GM12878 (cell line): ENCODE results near the gene PHEX. TPM values are rescaled to one million over a fixed set of nuclear protein-coding genes. Genes with fewer than 3 reads are reported as not detected.

Source experiments
- ATAC-seq: fragments of 200-7000 bp; cut with Tn5 transposase; 3 replicates; pipeline ENCODE4 v1.9.1; 2020; ENCODE audit warnings: mild to moderate bottlenecking, moderate library complexity
- BruUV-seq: library from RNA; stranded (reverse); fragments of 400-500 nt; replicated peaks from 2 replicates; lab custom pipeline; 2021; lab: Mats Ljungman, UMichigan
- CTCF ChIA-PET: fragments of 300-600 bp; sonication (Branson Sonifier 250); formaldehyde crosslinking; extraction: SDS; loops from one replicate; lab custom pipeline; 2021; ENCODE audit warnings: inconsistent platforms; lab: Yijun Ruan, JAX
- POLR2A ChIA-PET: fragments of 350-600 bp; formaldehyde crosslinking; extraction: SDS; loops from one replicate; lab custom pipeline; 2021; ENCODE audit warnings: inconsistent platforms; lab: Charles Lee
- RAD21 ChIA-PET: fragments of 300-600 bp; sonication (Branson Sonifier 250); formaldehyde crosslinking; loops from one replicate; lab custom pipeline; 2023; ENCODE audit warnings: antibody characterized with exemption; ENCODE audit not compliant: unreplicated experiment; lab: Charles Lee
- SMC1A ChIA-PET: fragments of 300-600 bp; sonication (Branson Sonifier 250); formaldehyde crosslinking; loops from one replicate; lab custom pipeline; 2023; ENCODE audit not compliant: unreplicated experiment, uncharacterized antibody; lab: Charles Lee
- DNase-seq: peaks from one replicate; pipeline ENCODE4 v3.0.0-alpha.2; 2011; ENCODE audit warnings: low read depth, low spot score
- FAIRE-seq: peaks from 3 replicates; lab custom pipeline; 2011; peaks lifted over from hg19 to GRCh38; lab: Jason Lieb, UNC
- H2AFZ ChIP-seq: 2 replicates; pipeline ENCODE4 v1.6.0; 2011; ENCODE audit warnings: low read depth, low read length, control low read depth; ENCODE audit not compliant: control insufficient read depth
- H3K27ac ChIP-seq: 2 replicates; pipeline ENCODE4 v1.5.1; 2011; ENCODE audit warnings: control low read depth; ENCODE audit not compliant: control insufficient read depth, insufficient read depth
- H3K27me3 ChIP-seq, 2 experiments: replicated peaks in 1 of 2; 2 replicates each; pipeline versions ENCODE4 v1.6.0 to v1.6.1; 2011; ENCODE audit warnings: low read length in 1 of 2; ENCODE audit not compliant: control insufficient read depth in 2 of 2, insufficient read depth in 2 of 2
- H3K36me3 ChIP-seq, 2 experiments: 2 replicates each; pipeline ENCODE4 v1.5.1; 2011; ENCODE audit warnings: low read length in 1 of 2; ENCODE audit not compliant: control insufficient read depth in 2 of 2, insufficient read depth in 2 of 2
- H3K4me1 ChIP-seq: 2 replicates; pipeline ENCODE4 v1.6.1; 2011; ENCODE audit warnings: mild to moderate bottlenecking, low read length, moderate library complexity, mixed read lengths; ENCODE audit not compliant: control insufficient read depth, insufficient read depth
- H3K4me2 ChIP-seq: 2 replicates; pipeline ENCODE4 v1.6.0; 2011; ENCODE audit warnings: control low read depth; ENCODE audit not compliant: control insufficient read depth, insufficient read depth
- H3K4me3 ChIP-seq: fragments of 200-600 bp; sonication (generic); 2 replicates; pipeline ENCODE4 v1.5.1; 2016
- H3K79me2 ChIP-seq: 2 replicates; pipeline ENCODE4 v1.6.0; 2011; ENCODE audit warnings: low read length; ENCODE audit not compliant: control insufficient read depth, insufficient read depth
- H3K9ac ChIP-seq: 2 replicates; pipeline ENCODE4 v1.8.0; 2011; ENCODE audit warnings: low read length, control low read depth, mixed read lengths; ENCODE audit not compliant: control insufficient read depth, insufficient read depth
- H3K9me3 ChIP-seq: replicated peaks from 3 replicates; pipeline ENCODE4 v1.5.1; 2011; ENCODE audit warnings: mild to moderate bottlenecking, low read length; ENCODE audit not compliant: control insufficient read depth, insufficient read depth
- H4K20me1 ChIP-seq: 2 replicates; pipeline ENCODE4 v1.6.0; 2011; ENCODE audit not compliant: control insufficient read depth, insufficient read depth
- ATF7 ChIP-seq: fragments of 450-650 bp; IDR thresholded peaks from 2 replicates; pipeline ENCODE4 v1.6.1; 2016; ENCODE audit warnings: low read depth, mild to moderate bottlenecking
- PML ChIP-seq: IDR thresholded peaks from 2 replicates; pipeline ENCODE4 v1.6.1; 2012; ENCODE audit warnings: low read length, inconsistent platforms
- SIN3A ChIP-seq: IDR thresholded peaks from 2 replicates; pipeline ENCODE4 v1.6.1; 2012; ENCODE audit warnings: low read depth, low read length, improper control_type of control experiment
- SMAD5 ChIP-seq: IDR thresholded peaks from 2 replicates; pipeline ENCODE4 v1.6.1; 2016; ENCODE audit warnings: antibody characterized with exemption, low read depth
- ZZZ3 ChIP-seq: IDR thresholded peaks from 2 replicates; pipeline ENCODE4 v1.6.1; 2011; ENCODE audit warnings: low read depth; ENCODE audit not compliant: control insufficient read depth, insufficient read length
- WGBS: methylation state at CpG from one replicate; pipeline ENCODE4 v1.1.6; 2016; ENCODE audit warnings: low lambda C conversion rate; ENCODE audit not compliant: insufficient replicate concordance, insufficient coverage; ENCODE audit errors: missing lambda C conversion rate; 5-methylcytosine and 5-hydroxymethylcytosine counted together
- in situ Hi-C: fragments of 300-500 bp; cut with MboI; formaldehyde crosslinking; loops from 9 replicates; pipeline ENCODE4 v1.14.3; 2018; ENCODE audit warnings: mixed read lengths
- intact Hi-C: fragments of 100-400 bp; cut with micrococcal nuclease; formaldehyde crosslinking; loops from one replicate; pipeline ENCODE4 v1.14.2; 2022; ENCODE audit not compliant: unreplicated experiment
- polyA plus RNA-seq, 11 experiments: library from polyadenylated mRNA; depleted of rRNA in 4 of 11; unstranded in 6 of 11; stranded (reverse) in 5 of 11; fragments of >200 nt; fragmentation: Nextera tagmentation in 4 of 11; fragmentation: Illumina TruSeq in 1 of 11; extraction: Ambion mirVana in 4 of 11; extraction: Trizol in 1 of 11; gene quantifications; 1 replicate in 1 of 11; 2 replicates in 10 of 11; pipeline versions ENCODE4 v1.2.1 to v1.2.3, GENCODE V29; 2011 to 2016; ENCODE audit warnings: inconsistent platforms in 2 of 11, missing spikeins in 2 of 11, low read depth in 1 of 11
- total RNA-seq, 4 experiments: library from RNA; depleted of rRNA in 3 of 4; stranded (reverse); fragments of >200 nt in 3 of 4; fragmentation: Illumina TruSeq in 1 of 4; extraction: Trizol in 1 of 4; gene quantifications; 2 replicates each; pipeline versions ENCODE4 v1.2.1 to v1.2.3, GENCODE V29; 2013 to 2021
- TF ChIP-seq, protein P1 (sequence below): IDR thresholded peaks from 2 replicates; pipeline ENCODE4 v1.6.1; 2011; ENCODE audit warnings: borderline replicate concordance, low read depth, mild to moderate bottlenecking, moderate library complexity, low read length; ENCODE audit not compliant: insufficient read depth, poor library complexity, severe bottlenecking
- TF ChIP-seq, protein P2 (sequence below): IDR thresholded peaks from 2 replicates; pipeline ENCODE4 v1.6.1; 2011; ENCODE audit warnings: low read depth, low read length, improper control_type of control experiment, borderline replicate concordance

The PHEX gene
- total and polyA plus RNA-seq, 10 of the 15 experiments (the other 5 are each of a cell fraction or from before 2014, with no cell fraction given), result 0.12 to 97.2 (median 0.55) TPM

DNA sequence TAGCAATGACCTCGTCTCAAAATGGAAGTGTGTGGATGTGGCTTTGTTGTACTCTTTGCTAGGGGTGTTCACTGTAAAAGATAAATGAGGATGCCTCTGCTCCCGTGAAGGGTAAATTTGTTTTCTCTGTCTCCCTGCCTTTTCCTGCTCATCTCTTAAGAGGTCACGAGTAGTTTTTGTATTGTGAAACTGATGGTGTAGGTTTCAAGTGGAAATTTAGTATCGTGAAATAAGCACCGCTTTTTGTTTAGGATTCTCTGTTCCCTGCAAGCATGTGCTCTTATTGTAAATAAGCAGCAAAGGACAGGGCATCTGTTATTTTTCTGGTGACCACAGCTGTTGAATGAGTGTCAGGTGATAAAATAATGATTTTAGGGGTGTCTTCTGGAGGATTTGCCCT lies 104.6 kb downstream of the PHEX start:
- in situ Hi-C loops, result loop anchor here (10.0 kb wide), 1 partner anchor 608 kb away; no protein-coding TSS in a partner anchor
- intact Hi-C loops, result loop anchor here (1.0 to 2.0 kb wide), 3 partner anchors 56 to 612 kb away; no protein-coding TSS in a partner anchor
- no peak overlapping the region for H3K4me2 ChIP-seq
- H3K27ac ChIP-seq, result no peak overlapping the region
- ATAC-seq (peak; percentile 8; the same call in 1 of the 3 replicates), DNase-seq (no peak), FAIRE-seq (no peak)
- WGBS, result 54% methylated on average over 5 of the region's 5 CpGs
- ChIA-PET SMC1A (interaction anchor here (0.5 to 10.2 kb wide), 26 partner anchors 9 to 936 kb away, joined by 3 to 121 read pairs (median 5); no protein-coding TSS in a partner anchor), RAD21 (interaction anchor here (0.7 to 4.6 kb wide), 21 partner anchors 11 to 1765 kb away, joined by 3 to 75 read pairs (median 7); no protein-coding TSS in a partner anchor), POLR2A (interaction anchor here (1.3 kb wide), 1 partner anchor 11 kb away, joined by 3 read pairs; no protein-coding TSS in a partner anchor), CTCF (interaction anchor here (0.6 to 7.7 kb wide), 34 partner anchors 8 to 1765 kb away, joined by 3 to 102 read pairs (median 10); no protein-coding TSS in a partner anchor)
- no peak overlapping the region for H2AFZ ChIP-seq
- no peak for TF ChIP-seq ATF7
- no peak for TF ChIP-seq ZZZ3
- no peak for TF ChIP-seq SIN3A
- no peak for TF ChIP-seq PML
- TF ChIP-seq, protein P1, sequence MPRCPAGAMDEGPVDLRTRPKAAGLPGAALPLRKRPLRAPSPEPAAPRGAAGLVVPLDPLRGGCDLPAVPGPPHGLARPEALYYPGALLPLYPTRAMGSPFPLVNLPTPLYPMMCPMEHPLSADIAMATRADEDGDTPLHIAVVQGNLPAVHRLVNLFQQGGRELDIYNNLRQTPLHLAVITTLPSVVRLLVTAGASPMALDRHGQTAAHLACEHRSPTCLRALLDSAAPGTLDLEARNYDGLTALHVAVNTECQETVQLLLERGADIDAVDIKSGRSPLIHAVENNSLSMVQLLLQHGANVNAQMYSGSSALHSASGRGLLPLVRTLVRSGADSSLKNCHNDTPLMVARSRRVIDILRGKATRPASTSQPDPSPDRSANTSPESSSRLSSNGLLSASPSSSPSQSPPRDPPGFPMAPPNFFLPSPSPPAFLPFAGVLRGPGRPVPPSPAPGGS, result no peak
- TF ChIP-seq SMAD5, result no peak
- TF ChIP-seq, protein P2, sequence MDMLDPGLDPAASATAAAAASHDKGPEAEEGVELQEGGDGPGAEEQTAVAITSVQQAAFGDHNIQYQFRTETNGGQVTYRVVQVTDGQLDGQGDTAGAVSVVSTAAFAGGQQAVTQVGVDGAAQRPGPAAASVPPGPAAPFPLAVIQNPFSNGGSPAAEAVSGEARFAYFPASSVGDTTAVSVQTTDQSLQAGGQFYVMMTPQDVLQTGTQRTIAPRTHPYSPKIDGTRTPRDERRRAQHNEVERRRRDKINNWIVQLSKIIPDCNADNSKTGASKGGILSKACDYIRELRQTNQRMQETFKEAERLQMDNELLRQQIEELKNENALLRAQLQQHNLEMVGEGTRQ, result no peak
- no peaks in the 10 kb centered on the region for H4K20me1 ChIP-seq
- H3K9ac ChIP-seq, result no peak overlapping the region
- BruUV-seq, result no TSS peak
- no peaks in the 10 kb centered on the region for H3K79me2 ChIP-seq
- no peak overlapping the region for H3K4me3 ChIP-seq
- H3K36me3 ChIP-seq, result no peaks in the 10 kb centered on the region
- H3K4me1 ChIP-seq, result no peaks in the 10 kb centered on the region
- no peaks in the 10 kb centered on the region for H3K27me3 ChIP-seq
- H3K9me3 ChIP-seq, result no peaks in the 10 kb centered on the region
